GM12878 (cell line): ENCODE data around the gene SNX15. TPM values are rescaled to one million over a fixed set of nuclear protein-coding genes. Genes with fewer than 3 reads are reported as not detected.

Experiments
- ATF2 ChIP-seq: IDR thresholded peaks from 2 replicates; pipeline ENCODE4 v1.6.1; 2012; ENCODE audit warnings: low read length, inconsistent platforms
- BMI1 ChIP-seq: fragments of 450-650 bp; IDR thresholded peaks from 2 replicates; pipeline ENCODE4 v1.6.1; 2016; ENCODE audit warnings: mild to moderate bottlenecking, moderate library complexity, borderline replicate concordance
- BRCA1 ChIP-seq: IDR thresholded peaks from 2 replicates; pipeline ENCODE4 v1.6.1; 2011; ENCODE audit warnings: low read depth, low read length, improper control_type of control experiment
- CEBPB ChIP-seq, 2 experiments: fragments of 150-350 bp in 1 of 2; IDR thresholded peaks; 2 replicates each; pipeline ENCODE4 v1.6.1; 2012 to 2014; ENCODE audit warnings: low read depth in 2 of 2, low read length in 2 of 2, borderline replicate concordance in 1 of 2, inconsistent platforms in 1 of 2
- CREB1 ChIP-seq: IDR thresholded peaks from 2 replicates; pipeline ENCODE4 v1.6.1; 2012; ENCODE audit warnings: low read depth, mild to moderate bottlenecking, inconsistent platforms
- CUX1 ChIP-seq: IDR thresholded peaks from 2 replicates; pipeline ENCODE4 v1.6.1; 2012; ENCODE audit warnings: improper control_type of control experiment, low read depth, low read length; ENCODE audit not compliant: insufficient replicate concordance
- EED ChIP-seq: sonication (generic); IDR thresholded peaks from 2 replicates; pipeline ENCODE4 v1.6.1; 2016; ENCODE audit warnings: antibody characterized with exemption, low read depth
- ETV6 ChIP-seq, 2 experiments: fragments of 450-650 bp in 1 of 2; IDR thresholded peaks in 1 of 2; conservative IDR thresholded peaks in 1 of 2; 2 replicates each; pipeline ENCODE4 v1.6.1; 2014; ENCODE audit warnings: antibody characterized with exemption in 1 of 2, borderline replicate concordance in 1 of 2, low read depth in 1 of 2, mild to moderate bottlenecking in 1 of 2, moderate library complexity in 1 of 2
- IKZF2 ChIP-seq, 2 experiments: fragments of 450-650 bp; IDR thresholded peaks; 2 replicates each; pipeline ENCODE4 v1.6.1; 2017; ENCODE audit warnings: mild to moderate bottlenecking in 2 of 2, moderate library complexity in 2 of 2
- MEF2B ChIP-seq: fragments of 450-650 bp; IDR thresholded peaks from 2 replicates; pipeline ENCODE4 v1.6.1; 2018; ENCODE audit warnings: mild to moderate bottlenecking, moderate library complexity; ENCODE audit not compliant: partially characterized antibody, poor library complexity, severe bottlenecking
- NBN ChIP-seq: fragments of 450-650 bp; IDR thresholded peaks from 2 replicates; pipeline ENCODE4 v1.6.1; 2016
- NR2C1 ChIP-seq: fragments of 450-650 bp; IDR thresholded peaks from 2 replicates; pipeline ENCODE4 v1.6.1; 2017; ENCODE audit warnings: antibody characterized with exemption, mild to moderate bottlenecking, moderate library complexity
- POU2F2 ChIP-seq: IDR thresholded peaks from 3 replicates; pipeline ENCODE4 v1.6.1; 2011; ENCODE audit warnings: low read depth, mild to moderate bottlenecking, low read length, borderline replicate concordance
- RAD51 ChIP-seq: fragments of 450-650 bp; IDR thresholded peaks from 2 replicates; pipeline ENCODE4 v1.6.1; 2016; ENCODE audit warnings: moderate library complexity, mild to moderate bottlenecking, inconsistent platforms
- RFX5 ChIP-seq: IDR thresholded peaks from 2 replicates; pipeline ENCODE4 v1.6.1; 2011; ENCODE audit warnings: low read depth, low read length, improper control_type of control experiment
- SKIL ChIP-seq: fragments of 450-650 bp; IDR thresholded peaks from 2 replicates; pipeline ENCODE4 v1.6.1; 2017; ENCODE audit warnings: mild to moderate bottlenecking, low read depth, inconsistent platforms; ENCODE audit not compliant: poor library complexity, severe bottlenecking
- STAT3 ChIP-seq: IDR thresholded peaks from 2 replicates; pipeline ENCODE4 v1.6.1; 2011; ENCODE audit warnings: low read depth, low read length, improper control_type of control experiment
- TCF3 ChIP-seq: IDR thresholded peaks from 2 replicates; pipeline ENCODE4 v1.6.1; 2012; ENCODE audit warnings: low read depth, mild to moderate bottlenecking, low read length, borderline replicate concordance; ENCODE audit not compliant: insufficient read depth
- YY1 ChIP-seq: IDR thresholded peaks from 2 replicates; pipeline ENCODE4 v1.6.1; 2011; ENCODE audit warnings: low read depth, mild to moderate bottlenecking, low read length
- polyA plus RNA-seq, 11 experiments: library from polyadenylated mRNA; depleted of rRNA in 4 of 11; unstranded in 6 of 11; stranded (reverse) in 5 of 11; fragments of >200 nt; fragmentation: Nextera tagmentation in 4 of 11; fragmentation: Illumina TruSeq in 1 of 11; extraction: Ambion mirVana in 4 of 11; extraction: Trizol in 1 of 11; gene quantifications; 1 replicate in 1 of 11; 2 replicates in 10 of 11; pipeline versions ENCODE4 v1.2.1 to v1.2.3, GENCODE V29; 2011 to 2016; ENCODE audit warnings: inconsistent platforms in 2 of 11, missing spikeins in 2 of 11, low read depth in 1 of 11
- total RNA-seq, 4 experiments: library from RNA; depleted of rRNA in 3 of 4; stranded (reverse); fragments of >200 nt in 3 of 4; fragmentation: Illumina TruSeq in 1 of 4; extraction: Trizol in 1 of 4; gene quantifications; 2 replicates each; pipeline versions ENCODE4 v1.2.1 to v1.2.3, GENCODE V29; 2013 to 2021
- TF ChIP-seq, protein P1 (sequence below): fragments of 450-650 bp; IDR thresholded peaks from 2 replicates; pipeline ENCODE4 v1.6.1; 2017; ENCODE audit warnings: borderline replicate concordance

Gene SNX15
- total and polyA plus RNA-seq, 10 of the 15 experiments (the other 5 are each of a cell fraction or from before 2014, with no cell fraction given) = 2.4 to 24.0 (median 16.1) TPM

DNA sequence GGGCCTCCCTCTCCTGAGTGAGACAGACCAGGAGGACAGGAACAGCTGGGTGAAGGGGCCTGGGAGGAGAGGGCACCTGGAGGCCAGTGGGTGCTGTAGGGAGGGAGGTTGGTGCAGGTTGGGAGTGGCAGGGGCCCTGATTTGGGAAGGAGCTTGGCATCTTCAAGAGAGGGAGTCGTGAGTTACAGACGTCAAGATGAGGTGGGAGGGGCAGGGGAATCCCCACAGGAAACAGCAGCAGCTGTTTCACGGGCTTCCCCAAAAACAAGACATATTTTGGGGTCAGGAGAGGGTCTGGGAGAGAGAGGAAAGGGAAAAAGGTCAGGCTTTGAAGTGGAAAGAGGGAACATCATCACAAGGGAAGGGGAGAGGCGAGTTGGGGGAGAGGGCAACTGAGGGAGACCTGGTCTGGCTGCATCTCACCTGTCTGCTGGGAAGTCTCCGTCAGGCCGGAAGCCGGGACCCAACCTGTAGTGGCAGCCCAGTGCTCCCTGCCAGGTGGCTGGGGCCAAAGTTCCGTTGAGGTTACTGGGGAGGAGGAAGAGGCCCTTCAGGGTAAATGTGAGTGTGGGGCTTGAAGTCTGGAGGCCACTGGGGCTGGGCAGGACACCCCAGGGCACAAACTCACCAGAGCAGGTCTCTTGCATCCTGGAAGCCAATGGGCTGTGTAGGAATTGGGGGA, 26.7 kb downstream of the SNX15 start (continued):
- TF ChIP-seq YY1 (no peak), ATF2 (no peak), NBN (0 out of 2 replicates have a peak, but pooled peaks have one; percentile 16), NR2C1 (no peak), CEBPB (IDR thresholded peaks at IDR 0.05; ENCODE audit: borderline replicate concordance in 1 of 2, low read depth in 2 of 2, low read length in 2 of 2) (no peak), MEF2B (no peak), STAT3 (no peak), BMI1 (no peak), RAD51 (no peak), CUX1 (no peak), POU2F2 (no peak), CREB1 (no peak), TCF3 (0 out of 2 replicates have a peak, but pooled peaks have one; percentile 52), BRCA1 (no peak), IKZF2 (IDR thresholded peaks at IDR 0.05) (peak; percentile 26 to 38; a peak in 2 of 4 replicates), EED (no peak; the same call in 1 of the 2 replicates), RFX5 (no peak), ETV6 (conservative IDR thresholded peaks at IDR 0.05 in 1 of 2, IDR thresholded peaks at IDR 0.05 in 1 of 2; ENCODE audit: borderline replicate concordance in 1 of 2, low read depth in 1 of 2) (peak in 1 of 2 experiments; percentile 39; a peak in 1 of 4 replicates), SKIL (no peak)
- TF ChIP-seq, protein P1, sequence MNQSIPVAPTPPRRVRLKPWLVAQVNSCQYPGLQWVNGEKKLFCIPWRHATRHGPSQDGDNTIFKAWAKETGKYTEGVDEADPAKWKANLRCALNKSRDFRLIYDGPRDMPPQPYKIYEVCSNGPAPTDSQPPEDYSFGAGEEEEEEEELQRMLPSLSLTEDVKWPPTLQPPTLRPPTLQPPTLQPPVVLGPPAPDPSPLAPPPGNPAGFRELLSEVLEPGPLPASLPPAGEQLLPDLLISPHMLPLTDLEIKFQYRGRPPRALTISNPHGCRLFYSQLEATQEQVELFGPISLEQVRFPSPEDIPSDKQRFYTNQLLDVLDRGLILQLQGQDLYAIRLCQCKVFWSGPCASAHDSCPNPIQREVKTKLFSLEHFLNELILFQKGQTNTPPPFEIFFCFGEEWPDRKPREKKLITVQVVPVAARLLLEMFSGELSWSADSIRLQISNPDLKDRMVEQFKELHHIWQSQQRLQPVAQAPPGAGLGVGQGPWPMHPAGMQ = no peak
